Kidney (tissue), 14 donors: ENCODE measurements around the gene EEF1AKMT1. TPM values are rescaled to one million over a fixed set of nuclear protein-coding genes. Genes with fewer than 3 reads are reported as not detected.

Source experiments
- DNase-seq, 5 donors: peaks; one replicate each; pipeline ENCODE4 v3.0.0-alpha.2; 2013 to 2020
- FAIRE-seq: peaks from 2 replicates; lab custom pipeline; 2012; peaks lifted over from hg19 to GRCh38; lab: Jason Lieb, UNC
- H3K27ac ChIP-seq, 2 donors: one replicate each; pipeline ENCODE4 v1.7.0; 2013; ENCODE audit warnings: low read depth in 2 of 2, low read length in 2 of 2, inconsistent platforms in 1 of 2
- H3K27me3 ChIP-seq: one replicate; pipeline ENCODE4 v1.7.1; 2013; ENCODE audit warnings: low read length, inconsistent platforms; ENCODE audit not compliant: control insufficient read depth, insufficient read depth
- H3K36me3 ChIP-seq, 3 donors: one replicate each; pipeline versions ENCODE4 v1.7.0 to v1.7.1; 2013; ENCODE audit warnings: low read length in 3 of 3, control low read depth in 1 of 3, inconsistent platforms in 1 of 3; ENCODE audit not compliant: insufficient read depth in 3 of 3, control insufficient read depth in 2 of 3
- H3K4me1 ChIP-seq, 3 donors: one replicate each; pipeline versions ENCODE4 v1.7.0 to v1.7.1; 2013; ENCODE audit warnings: low read length in 3 of 3, inconsistent platforms in 1 of 3, low read depth in 1 of 3; ENCODE audit not compliant: control insufficient read depth in 2 of 3, insufficient read depth in 2 of 3
- H3K4me3 ChIP-seq, 3 donors: one replicate each; pipeline versions ENCODE4 v1.7.0 to v1.8.1; 2013; ENCODE audit warnings: low read length in 3 of 3, control low read depth in 1 of 3, inconsistent platforms in 1 of 3
- H3K9ac ChIP-seq, 3 donors: one replicate each; pipeline versions ENCODE4 v1.7.0 to v1.7.1; 2013; ENCODE audit warnings: low read length in 3 of 3, control low read depth in 1 of 3, inconsistent platforms in 1 of 3
- H3K9me3 ChIP-seq, 3 donors: one replicate each; pipeline versions ENCODE4 v1.7.0 to v1.7.1; 2013; ENCODE audit warnings: low read length in 3 of 3, control low read depth in 1 of 3, inconsistent platforms in 1 of 3; ENCODE audit not compliant: control insufficient read depth in 2 of 3, insufficient read depth in 1 of 3
- CTCF ChIP-seq: IDR thresholded peaks from 3 replicates; pipeline ENCODE4 v1.5.1; 2012; ENCODE audit warnings: mild to moderate bottlenecking, moderate library complexity, borderline replicate concordance; ENCODE audit not compliant: insufficient read depth; ENCODE audit errors: extremely low read depth
- intact Hi-C: fragments of 100-400 bp; cut with DNase I; formaldehyde crosslinking; loops from one replicate; pipeline ENCODE4 v1.11.1; 2022
- polyA plus RNA-seq: library from polyadenylated mRNA; stranded (reverse); fragments of 350-450 nt; fragmentation: Illumina TruSeq; extraction: RNeasy Lipid Tissue Mini Kit (QIAGEN cat#74804); gene quantifications from one replicate; pipeline ENCODE4 v1.2.3, GENCODE V29; 2014; ENCODE audit warnings: low read depth, low replicate concordance; ENCODE audit not compliant: insufficient read depth
- total RNA-seq: library from RNA; stranded (reverse); fragmentation: NEBNext Ultra II Directional; extraction: Animal tissue kit (Norgen Biotek cat#: 25700); gene quantifications from one replicate; pipeline ENCODE4 v1.2.1, GENCODE V29; 2021
- donor health status: control.
- donor health status: control.
- donor health status: control.
- donor health status: control.
- donor health status: control.
- donor health status: DM: yes; HTN: yes; CAD: no.
- donor health status: Normal renal cell carcinoma (clear cell type).

Gene EEF1AKMT1
- total and polyA plus RNA-seq, 2 donors from 2014 or later, result 10.7 to 16.6 TPM

DNA sequence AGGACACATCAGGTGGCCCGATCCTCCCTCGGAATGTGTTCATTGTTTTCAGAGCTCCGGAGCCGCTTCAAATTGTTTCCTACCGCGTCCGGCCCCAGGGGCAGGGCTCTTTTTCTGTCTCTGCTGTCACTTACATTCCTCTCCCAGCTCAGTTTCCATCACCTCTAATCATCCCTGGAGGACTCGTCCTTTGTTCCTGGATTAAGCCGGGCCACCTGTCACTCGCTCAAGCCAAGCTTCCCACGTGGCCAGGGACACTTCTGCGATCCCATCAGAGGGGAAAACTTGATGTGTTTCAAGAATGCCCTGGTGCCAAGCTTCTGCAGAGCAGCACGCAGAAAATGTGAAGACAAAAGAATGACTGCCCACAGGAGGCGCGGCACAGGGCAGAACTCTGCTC is 56.8 kb downstream of the EEF1AKMT1 start:
- no peak overlapping the region for H3K9ac ChIP-seq
- DNase-seq (peak in 2 of 5 donors; percentile 26 to 41), FAIRE-seq (no peak)
- H3K9me3 ChIP-seq, result no peaks in the 10 kb centered on the region
- peaks cover 0 to 6% (median 0%) of the 10 kb centered on the region in 3 donors for H3K4me1 ChIP-seq
- TF ChIP-seq CTCF, result no peak
- intact Hi-C loops, result no loop called here
- no peaks in the 10 kb centered on the region for H3K36me3 ChIP-seq
- H3K4me3 ChIP-seq, result no peak overlapping the region
- H3K27me3 ChIP-seq, result no peaks in the 10 kb centered on the region
- H3K27ac ChIP-seq, result no peak overlapping the region

DNA sequence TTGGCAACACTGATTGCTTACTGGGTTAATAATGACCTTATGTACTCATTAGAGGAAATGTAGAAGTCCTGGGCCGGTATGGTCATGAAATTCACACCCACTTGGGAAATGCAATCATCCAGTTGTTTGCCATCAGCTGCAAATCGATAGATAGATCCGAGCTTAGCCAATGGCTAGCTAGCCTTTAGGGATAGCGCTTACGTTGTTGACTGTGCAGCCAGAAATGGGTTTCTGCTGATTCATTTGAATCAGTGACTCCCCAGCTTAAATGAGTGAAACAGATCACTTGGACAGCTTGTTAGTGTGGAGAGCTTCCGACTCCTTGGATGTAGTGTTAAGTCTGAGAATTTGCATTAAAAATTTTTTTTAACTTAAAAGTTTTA is 58.4 kb downstream of the EEF1AKMT1 start:
- no peak for TF ChIP-seq CTCF
- H3K27me3 ChIP-seq, result no peaks in the 10 kb centered on the region
- no peak overlapping the region for H3K4me3 ChIP-seq
- DNase-seq (no peak), FAIRE-seq (no peak)
- peaks cover 0 to 2% (median 0%) of the 10 kb centered on the region in 3 donors for H3K4me1 ChIP-seq
- no peaks in the 10 kb centered on the region for H3K9me3 ChIP-seq
- H3K36me3 ChIP-seq, result no peaks in the 10 kb centered on the region
- no peak overlapping the region for H3K9ac ChIP-seq
- H3K27ac ChIP-seq, result no peak overlapping the region
- intact Hi-C loops, result no loop called here

- intact Hi-C loops, result no loop called here
- no peaks in the 10 kb centered on the region for H3K36me3 ChIP-seq
- H3K27ac ChIP-seq, result no peak overlapping the region
- H3K9ac ChIP-seq, result no peak overlapping the region
- FAIRE-seq, result no peak
- no peak for DNase-seq
- no peak overlapping the region for H3K4me3 ChIP-seq
- TF ChIP-seq CTCF, result no peak
- H3K4me1 ChIP-seq, result peaks cover 0 to 2% (median 0%) of the 10 kb centered on the region in 3 donors
- H3K27me3 ChIP-seq, result no peaks in the 10 kb centered on the region
- H3K9me3 ChIP-seq, result no peaks in the 10 kb centered on the region
These were observed 59.0 kb downstream of the EEF1AKMT1 start for GRCh38 chr13:20714563-20715329.
